Ectodermal cell (in vitro differentiated cells): ENCODE results near the gene INAFM2.

Experiments
- H3K27ac ChIP-seq: 2 replicates; pipeline ENCODE4 v1.7.0; 2013; ENCODE audit warnings: mild to moderate bottlenecking, low read depth, low read length; ENCODE audit not compliant: insufficient read depth, poor library complexity, severe bottlenecking
- H3K27me3 ChIP-seq: 2 replicates; pipeline ENCODE4 v1.7.0; 2013; ENCODE audit warnings: mild to moderate bottlenecking, low read length; ENCODE audit not compliant: insufficient read depth, control insufficient read depth, poor library complexity, severe bottlenecking
- H3K36me3 ChIP-seq: one replicate; pipeline ENCODE4 v1.7.0; 2013; ENCODE audit warnings: low read length; ENCODE audit not compliant: control insufficient read depth, insufficient read depth
- H3K4me1 ChIP-seq: one replicate; pipeline ENCODE4 v1.7.0; 2013; ENCODE audit warnings: low read length; ENCODE audit not compliant: control insufficient read depth, insufficient read depth
- H3K4me3 ChIP-seq: 2 replicates; pipeline ENCODE4 v1.7.0; 2013; ENCODE audit warnings: low read depth, low read length, control low read depth; ENCODE audit not compliant: insufficient read depth
- H3K9me3 ChIP-seq: 2 replicates; pipeline ENCODE4 v1.7.0; 2013; ENCODE audit warnings: mild to moderate bottlenecking, low read length, moderate library complexity; ENCODE audit not compliant: control insufficient read depth
- WGBS, 2 experiments: methylation state at CpG; one replicate each; pipeline ENCODE4 v1.1.7; 2013; ENCODE audit warnings: missing lambda C conversion rate in 2 of 2; 5-methylcytosine and 5-hydroxymethylcytosine counted together

Gene INAFM2

DNA sequence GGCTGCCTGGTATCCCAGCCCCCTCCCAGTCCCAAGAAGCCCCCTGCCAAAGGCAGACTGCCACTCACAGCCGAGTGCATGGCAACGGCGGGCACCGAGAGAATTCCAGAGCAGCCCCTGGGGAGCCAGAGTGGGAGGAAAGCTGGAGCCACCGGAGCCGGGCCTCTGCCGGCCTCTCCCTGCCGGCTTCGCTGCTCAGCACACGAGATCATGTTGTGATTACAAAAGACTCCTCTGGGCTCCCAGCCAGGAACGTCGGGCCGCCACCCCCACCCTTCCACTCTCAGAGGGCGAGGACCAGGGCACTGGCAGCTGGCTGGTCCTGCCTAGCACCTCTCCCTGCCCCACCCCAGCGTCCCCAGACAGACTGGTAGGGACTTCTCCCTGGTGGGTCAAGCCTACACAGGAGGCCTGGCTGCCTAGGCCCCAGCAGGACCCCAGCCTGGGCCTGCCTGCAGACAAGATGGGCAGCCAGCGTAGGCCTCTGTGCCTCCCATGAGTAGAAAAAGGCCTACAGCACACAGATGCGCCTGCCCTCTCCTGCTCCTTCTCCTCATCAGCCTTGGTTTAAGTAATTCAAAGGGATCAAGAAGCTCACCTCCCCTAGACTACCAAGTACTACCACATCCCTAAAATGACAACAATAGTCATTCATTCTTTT lies 17.4 kb downstream of the INAFM2 start, which contains the start of gene CCDC9B:
Gene CCDC9B, minus strand, starts transcription at position 200 of the 661 bp plus-strand sequence. Its CDS starts 120 bp downstream, at position 80.
- Histone ChIP-seq H3K27ac (no peak within 1 kb of the TSS), H3K36me3 (no peaks in the 10 kb centered on the region), H3K9me3 (no peaks in the 10 kb centered on the region), H3K4me3 (no peak within 1 kb of the TSS), H3K27me3 (no peaks in the 10 kb centered on the region), H3K4me1 (peaks cover 19% of the 10 kb centered on the region)
- 43 to 49% methylated on average over 17 of the region's 17 CpGs for WGBS, 2 experiments

DNA sequence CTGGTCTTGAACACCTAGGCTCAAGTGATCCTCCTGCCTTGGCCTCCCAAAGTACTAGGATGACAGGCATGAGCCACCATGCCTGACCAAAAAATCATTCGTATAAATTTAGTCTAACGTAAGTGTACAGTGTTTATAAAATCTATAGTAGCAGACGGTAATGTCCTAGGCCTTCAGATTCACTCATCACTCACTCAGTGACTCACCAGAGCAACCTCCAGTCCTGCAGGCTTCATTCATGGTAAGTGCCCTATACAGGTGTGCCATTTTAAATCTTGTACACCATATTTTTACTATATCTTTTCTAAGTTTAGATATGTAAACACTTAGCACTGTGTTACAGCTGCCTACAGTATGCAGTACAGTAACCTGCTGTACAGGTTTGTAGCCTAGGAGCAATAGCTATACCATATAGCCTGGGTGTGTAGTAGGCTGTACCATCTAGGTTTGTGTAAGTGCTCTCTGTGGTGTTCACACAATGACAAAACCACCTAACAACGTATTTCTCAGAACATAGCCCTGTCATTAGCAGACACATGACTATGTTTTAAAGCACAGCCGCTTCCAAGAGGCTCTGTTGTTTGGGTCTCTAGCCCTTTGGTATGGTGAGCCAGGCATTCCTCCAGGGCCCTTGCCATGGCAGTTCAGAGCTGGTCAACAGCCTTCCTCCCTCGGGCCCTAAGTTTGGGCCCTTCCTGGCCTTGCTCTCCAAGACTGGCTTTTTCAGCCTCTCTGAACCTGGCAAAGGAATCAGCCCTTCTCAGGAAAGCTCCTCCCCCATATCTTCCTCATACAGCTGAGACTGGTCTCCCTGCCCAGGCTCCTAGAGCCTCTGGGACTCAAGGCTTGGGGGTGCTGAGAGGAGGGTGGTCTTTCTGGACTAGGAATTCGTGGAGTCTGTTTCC lies 19.2 kb downstream of the INAFM2 start:
- H3K4me3 ChIP-seq, result no peak overlapping the region
- peaks cover 21% of the 10 kb centered on the region for H3K4me1 ChIP-seq
- H3K27ac ChIP-seq, result no peak overlapping the region
- H3K9me3 ChIP-seq, result no peaks in the 10 kb centered on the region
- no peaks in the 10 kb centered on the region for H3K27me3 ChIP-seq
- no peaks in the 10 kb centered on the region for H3K36me3 ChIP-seq
- WGBS, 2 experiments, result 80 to 84% methylated on average over 7 of the region's 7 CpGs

DNA sequence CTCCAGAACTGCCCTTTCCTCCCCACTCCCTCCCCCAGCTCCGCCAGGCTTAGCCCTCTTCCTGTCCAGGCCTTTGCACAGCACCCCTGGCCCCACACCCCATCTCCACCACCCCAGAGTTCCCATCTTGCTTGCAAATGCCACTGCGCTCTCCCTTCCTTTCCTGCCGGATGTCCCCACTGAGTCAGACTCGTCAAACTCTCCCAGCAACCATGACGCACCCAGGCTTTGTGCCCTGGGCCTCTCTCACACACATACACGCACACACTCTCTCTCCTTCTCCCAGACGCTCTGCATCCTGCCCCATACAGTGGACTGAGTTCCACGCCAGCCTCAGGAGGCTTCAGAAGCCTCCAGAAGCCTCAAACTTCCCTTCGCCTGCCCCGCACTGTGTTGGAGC lies 20.0 kb downstream of the INAFM2 start:
- Histone ChIP-seq H3K4me3 (no peak overlapping the region), H3K9me3 (no peaks in the 10 kb centered on the region), H3K27ac (no peak overlapping the region), H3K27me3 (no peaks in the 10 kb centered on the region), H3K4me1 (peaks cover 21% of the 10 kb centered on the region), H3K36me3 (no peaks in the 10 kb centered on the region)
- WGBS, 2 experiments, result 84 to 87% methylated on average over 10 of the region's 10 CpGs

DNA sequence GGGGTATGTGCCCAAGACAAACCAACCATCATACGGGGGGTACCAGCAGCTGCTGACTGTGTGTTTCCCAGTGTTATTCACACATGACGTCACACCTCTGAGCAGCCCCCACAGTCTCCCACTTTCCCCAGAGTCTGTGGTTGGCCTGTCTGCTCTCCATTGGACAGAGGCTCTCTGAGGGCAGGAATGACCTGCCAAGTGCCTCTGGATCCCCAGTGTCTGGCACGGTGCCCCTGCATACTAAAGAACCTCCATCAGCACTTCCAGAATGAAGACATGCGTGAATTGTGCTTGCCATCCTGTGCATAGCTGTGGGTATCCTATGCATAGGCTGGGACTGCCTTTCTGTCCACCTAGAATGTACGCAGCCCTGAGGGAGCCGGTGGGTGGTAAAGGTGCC lies 20.7 kb downstream of the INAFM2 start:
- peaks cover 21% of the 10 kb centered on the region for H3K4me1 ChIP-seq
- 57 to 66% methylated on average over 6 of the region's 6 CpGs for WGBS, 2 experiments
- no peak overlapping the region for H3K27ac ChIP-seq
- no peaks in the 10 kb centered on the region for H3K27me3 ChIP-seq
- H3K36me3 ChIP-seq, result no peaks in the 10 kb centered on the region
- no peak overlapping the region for H3K4me3 ChIP-seq
- no peaks in the 10 kb centered on the region for H3K9me3 ChIP-seq

DNA sequence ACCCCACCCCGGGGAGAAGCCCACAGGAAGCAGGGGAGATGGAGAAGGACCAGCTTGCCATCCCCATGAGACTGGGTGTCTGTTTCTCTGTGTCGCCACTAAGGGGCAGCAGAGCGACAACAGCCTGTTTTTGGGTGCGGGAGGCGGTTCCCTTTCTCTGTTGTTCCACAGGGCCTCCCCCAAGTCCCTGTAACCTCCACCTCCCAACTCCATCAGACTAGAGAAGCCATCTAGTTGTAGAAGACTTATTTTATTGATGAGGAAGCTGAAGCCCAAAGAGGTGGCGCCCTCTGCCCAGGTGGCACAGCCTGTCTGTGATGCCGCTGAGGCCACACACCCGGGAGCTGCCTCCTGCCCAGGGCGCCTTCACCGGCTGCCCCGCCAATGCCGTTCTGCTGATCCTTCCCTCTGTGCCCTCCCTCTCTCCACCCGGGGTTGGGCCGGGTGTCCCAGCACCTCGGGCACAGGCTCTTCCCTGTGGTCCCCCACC lies 21.2 kb downstream of the INAFM2 start:
- no peak overlapping the region for H3K4me3 ChIP-seq
- WGBS, 2 experiments, result 64% methylated on average over 15 of the region's 15 CpGs
- no peaks in the 10 kb centered on the region for H3K27me3 ChIP-seq
- H3K4me1 ChIP-seq, result peaks cover 20% of the 10 kb centered on the region
- no peak overlapping the region for H3K27ac ChIP-seq
- no peaks in the 10 kb centered on the region for H3K36me3 ChIP-seq
- H3K9me3 ChIP-seq, result no peaks in the 10 kb centered on the region

DNA sequence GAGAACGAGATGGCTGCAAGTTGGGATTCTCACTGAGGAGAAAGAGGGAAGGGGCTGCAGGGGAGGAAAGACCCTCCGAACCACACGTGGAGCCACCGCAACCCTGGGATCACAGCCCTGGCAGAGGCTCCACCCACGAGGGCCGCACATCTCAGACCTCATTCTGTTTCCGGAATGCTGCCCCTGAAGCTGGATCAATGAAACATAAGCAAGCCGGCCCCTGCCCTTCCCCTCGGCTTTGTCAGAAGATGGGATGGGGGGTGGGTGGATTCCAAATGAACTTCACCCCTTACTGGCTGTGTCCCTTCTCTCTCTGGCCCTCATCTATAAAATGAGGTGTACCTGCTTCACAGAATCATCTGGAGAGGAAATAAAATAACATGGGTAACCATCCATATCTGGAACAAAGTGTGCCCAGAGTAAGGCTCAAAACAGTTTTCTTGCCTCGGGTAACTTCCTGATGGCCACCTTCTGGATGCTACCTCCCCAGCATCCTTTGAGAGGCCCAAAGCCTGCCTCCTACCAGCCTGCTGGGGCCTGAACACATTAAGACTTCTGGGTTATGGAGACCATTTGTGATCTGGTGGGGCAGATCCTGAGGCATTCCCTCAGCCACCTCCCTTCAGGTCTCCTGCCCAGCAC lies 21.9 kb downstream of the INAFM2 start:
- no peak overlapping the region for H3K4me3 ChIP-seq
- H3K27me3 ChIP-seq, result no peaks in the 10 kb centered on the region
- no peaks in the 10 kb centered on the region for H3K9me3 ChIP-seq
- H3K36me3 ChIP-seq, result no peaks in the 10 kb centered on the region
- 86 to 87% methylated on average over 10 of the region's 10 CpGs for WGBS, 2 experiments
- no peak overlapping the region for H3K27ac ChIP-seq
- peaks cover 13% of the 10 kb centered on the region for H3K4me1 ChIP-seq

DNA sequence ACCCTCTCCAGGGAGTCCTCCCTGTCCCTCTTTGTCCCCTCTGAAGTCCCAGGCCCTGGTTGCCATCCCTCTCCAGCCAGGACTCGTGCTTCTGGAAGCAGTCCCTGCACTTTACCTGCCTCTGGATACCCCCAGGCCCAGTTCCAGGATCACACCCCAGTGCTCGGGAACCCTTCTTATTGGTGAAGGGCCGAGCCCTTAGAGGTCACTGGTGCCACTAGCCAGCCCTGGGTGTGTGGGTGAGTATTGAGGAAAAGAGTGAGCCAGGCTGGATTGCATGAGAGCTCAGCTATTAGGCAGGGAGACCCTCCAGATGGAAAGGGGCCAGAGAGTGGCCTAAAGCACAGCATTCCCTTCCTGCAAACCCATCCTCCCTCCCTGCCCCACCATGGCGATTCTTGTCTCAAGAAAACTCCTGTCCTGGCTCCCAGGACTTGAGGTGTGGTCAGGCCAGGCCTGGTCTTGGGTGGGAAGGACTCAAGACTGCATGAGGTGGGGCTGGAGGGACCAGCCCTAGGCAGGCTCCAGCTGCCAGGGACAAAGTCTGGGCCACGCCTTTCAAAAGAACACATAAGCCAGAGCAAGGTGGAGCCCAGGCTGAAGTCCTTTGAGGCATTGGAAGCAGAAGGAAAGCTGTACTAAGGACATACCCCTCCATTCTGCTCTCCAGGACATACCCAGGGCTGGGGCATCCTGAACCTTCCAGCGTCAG lies 22.5 kb downstream of the INAFM2 start:
- H3K27me3 ChIP-seq, result no peaks in the 10 kb centered on the region
- no peaks in the 10 kb centered on the region for H3K36me3 ChIP-seq
- WGBS, 2 experiments, result 92 to 93% methylated on average over 6 of the region's 6 CpGs
- no peak overlapping the region for H3K4me3 ChIP-seq
- no peaks in the 10 kb centered on the region for H3K9me3 ChIP-seq
- H3K27ac ChIP-seq, result no peak overlapping the region
- peaks cover 6% of the 10 kb centered on the region for H3K4me1 ChIP-seq

DNA sequence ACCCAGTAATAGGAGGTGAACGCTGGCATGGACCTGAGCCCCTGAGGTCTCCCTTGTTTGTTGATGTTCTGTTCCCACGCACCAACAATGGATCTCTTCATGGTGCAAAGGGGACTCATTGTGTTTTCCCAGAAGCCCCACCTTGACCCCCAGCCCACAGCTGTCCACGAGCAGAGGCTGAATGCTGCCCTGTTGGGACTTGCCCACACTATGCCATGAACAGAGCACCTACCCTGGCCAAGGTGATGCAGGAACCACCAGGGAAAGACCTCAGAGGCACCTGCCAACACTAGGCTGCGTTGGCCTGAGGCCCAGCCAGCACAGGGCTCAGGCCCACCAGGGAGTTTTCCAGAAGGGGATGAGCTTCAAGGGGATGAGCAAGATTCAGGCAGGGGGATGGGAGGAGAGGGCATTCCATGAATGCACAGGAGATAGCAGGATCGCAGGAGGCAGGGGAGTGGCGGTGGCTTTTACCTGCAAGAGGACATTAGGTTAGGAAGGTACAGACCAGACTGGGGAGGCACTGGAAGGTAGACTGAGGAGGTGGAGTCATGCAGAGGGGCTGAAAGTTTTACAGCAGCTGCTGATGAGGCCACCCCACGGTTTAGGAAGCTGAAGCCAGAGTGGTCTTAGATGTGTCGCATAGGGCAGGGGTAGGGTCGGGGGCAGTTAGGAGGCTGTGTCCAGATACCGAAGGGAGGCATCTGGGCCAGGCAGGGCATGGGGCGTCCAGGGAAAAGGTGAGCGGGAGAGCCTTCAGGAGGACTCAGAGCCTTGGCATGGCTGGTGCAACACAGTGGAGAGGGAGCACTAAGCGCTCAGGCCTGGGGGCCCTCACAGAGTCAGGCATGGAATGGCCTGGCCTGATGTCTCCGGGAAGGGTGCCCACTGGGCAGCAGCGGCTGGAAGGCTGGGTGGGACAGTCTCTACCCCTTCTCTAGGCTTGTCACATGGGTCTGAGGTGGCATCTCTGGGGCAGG lies 23.4 kb downstream of the INAFM2 start:
- H3K36me3 ChIP-seq, result no peaks in the 10 kb centered on the region
- H3K27me3 ChIP-seq, result no peaks in the 10 kb centered on the region
- WGBS, 2 experiments, result 90% methylated on average over 15 of the region's 15 CpGs

More for the DNA sequence above, 23.4 kb downstream of the INAFM2 start:
- Histone ChIP-seq H3K4me3 (no peak overlapping the region), H3K4me1 (peaks cover 2% of the 10 kb centered on the region), H3K27ac (no peak overlapping the region), H3K9me3 (no peaks in the 10 kb centered on the region)
